ENCODE data around the gene NACA.
"Not testable (repeated sequence)": the region's sequence is repeated elsewhere in the genome, so short reads cannot be mapped to it uniquely, and the experiment has no call there.

NACA gene

GRCh38 chr12:56759263-56759908, 34.3 kb upstream of the NACA start:
- no peak overlapping the region for H3K4me3 ChIP-seq
- no peaks in the 10 kb centered on the region for H4K20me1 ChIP-seq
- H3K36me3 ChIP-seq = no peaks in the 10 kb centered on the region
- no peak overlapping the region for H3K27ac ChIP-seq
- no peaks in the 10 kb centered on the region for H3K27me3 ChIP-seq
- H3K4me1 ChIP-seq = no peaks in the 10 kb centered on the region
- no peak overlapping the region for H3K4me2 ChIP-seq
- no peaks in the 10 kb centered on the region for H3K9me3 ChIP-seq
- no peak overlapping the region for H3K9ac ChIP-seq
- TF ChIP-seq Cebpa-rat (IDR thresholded peaks at IDR 0.05) = no peak

- Histone ChIP-seq H3K27ac (no peak overlapping the region), H4K20me1 (no peaks in the 10 kb centered on the region), H3K9ac (no peak overlapping the region), H3K9me3 (no peaks in the 10 kb centered on the region), H3K4me1 (no peaks in the 10 kb centered on the region), H3K27me3 (no peaks in the 10 kb centered on the region), H3K36me3 (no peaks in the 10 kb centered on the region), H3K4me2 (no peak overlapping the region), H3K4me3 (no peak overlapping the region)
- no peak for TF ChIP-seq Cebpa-rat (IDR thresholded peaks at IDR 0.05)
Measured at GRCh38 chr12:56758728-56759262, 33.7 kb upstream of the NACA start.

GRCh38 chr12:56757971-56758370, 32.9 kb upstream of the NACA start:
- H3K9ac ChIP-seq, H3K27ac ChIP-seq, H3K36me3 ChIP-seq, H3K27me3 ChIP-seq, H3K9me3 ChIP-seq, H4K20me1 ChIP-seq, H3K4me1 ChIP-seq, H3K4me2 ChIP-seq, H3K4me3 ChIP-seq: not testable (repeated sequence)

GRCh38 chr12:56753566-56753965, 28.5 kb upstream of the NACA start:
- Histone ChIP-seq H3K27ac (no peak overlapping the region), H3K4me1 (peaks cover 25% of the 10 kb centered on the region), H3K9me3 (no peaks in the 10 kb centered on the region), H4K20me1 (no peaks in the 10 kb centered on the region), H3K4me2 (no peak overlapping the region), H3K36me3 (peaks cover 6% of the 10 kb centered on the region; the same call in 1 of the 2 replicates), H3K4me3 (no peak overlapping the region), H3K27me3 (no peaks in the 10 kb centered on the region), H3K9ac (no peak overlapping the region)
- TF ChIP-seq Cebpa-rat (IDR thresholded peaks at IDR 0.05) = no peak

- Histone ChIP-seq H3K4me2 (peak within 1 kb of the TSS; percentile 69), H3K27me3 (no peaks in the 10 kb centered on the region), H3K9ac (peak within 1 kb of the TSS; percentile 94), H3K36me3 (peaks cover 18% of the 10 kb centered on the region), H3K9me3 (no peaks in the 10 kb centered on the region), H3K4me3 (peak within 1 kb of the TSS; percentile 79), H3K4me1 (peaks cover 25% of the 10 kb centered on the region), H3K27ac (peak within 1 kb of the TSS; percentile 95), H4K20me1 (no peaks in the 10 kb centered on the region)
- TF ChIP-seq Cebpa-rat (IDR thresholded peaks at IDR 0.05) = no peak
Measured at GRCh38 chr12:56751712-56752598, 26.9 kb upstream of the NACA start, which contains the start of gene PRIM1. Gene PRIM1 (minus strand): TSS chr12:56752323. CDS start chr12:56752298, 25 bp downstream.

GRCh38 chr12:56750596-56750995, 25.5 kb upstream of the NACA start:
- not testable (repeated sequence) for H3K27me3 ChIP-seq, H3K9me3 ChIP-seq, H3K27ac ChIP-seq, H4K20me1 ChIP-seq
- Histone ChIP-seq H3K4me2 (peak overlapping the region; percentile 69), H3K36me3 (peaks cover 32% of the 10 kb centered on the region), H3K4me3 (peak overlapping the region; percentile 79; the same call in 1 of the 2 replicates), H3K4me1 (peaks cover 25% of the 10 kb centered on the region), H3K9ac (peak overlapping the region; percentile 94; the same call in 1 of the 2 replicates)

GRCh38 chr12:56749853-56750252, 24.8 kb upstream of the NACA start:
- no peak overlapping the region for H3K27ac ChIP-seq
- H3K4me2 ChIP-seq = peak overlapping the region; percentile 69

GRCh38 chr12:56749359-56749758, 24.3 kb upstream of the NACA start:
- Histone ChIP-seq H3K36me3 (peaks cover 44% of the 10 kb centered on the region), H3K4me2 (peak overlapping the region; percentile 69), H3K4me3 (no peak overlapping the region), H4K20me1 (no peaks in the 10 kb centered on the region), H3K4me1 (peaks cover 25% of the 10 kb centered on the region), H3K27ac (peak overlapping the region; percentile 19; the same call in 1 of the 2 replicates), H3K9me3 (no peaks in the 10 kb centered on the region), H3K27me3 (no peaks in the 10 kb centered on the region), H3K9ac (no peak overlapping the region)
- no peak for TF ChIP-seq Cebpa-rat (IDR thresholded peaks at IDR 0.05)

More at GRCh38 chr12:56749853-56750252, 24.8 kb upstream of the NACA start:
- H4K20me1 ChIP-seq = no peaks in the 10 kb centered on the region
- no peak overlapping the region for H3K4me3 ChIP-seq
- H3K9me3 ChIP-seq = no peaks in the 10 kb centered on the region
- no peak overlapping the region for H3K9ac ChIP-seq
- no peaks in the 10 kb centered on the region for H3K27me3 ChIP-seq
- H3K4me1 ChIP-seq = peaks cover 25% of the 10 kb centered on the region
- peaks cover 39% of the 10 kb centered on the region for H3K36me3 ChIP-seq
- no peak for TF ChIP-seq Cebpa-rat (IDR thresholded peaks at IDR 0.05)

GRCh38 chr12:56728139-56728861, 3.2 kb upstream of the NACA start:
- Histone ChIP-seq H3K27me3 (no peaks in the 10 kb centered on the region), H3K4me3 (no peak overlapping the region), H3K27ac (no peak overlapping the region), H3K4me1 (peaks cover 22% of the 10 kb centered on the region), H3K9me3 (no peaks in the 10 kb centered on the region), H3K9ac (no peak overlapping the region), H3K36me3 (peaks cover 69% of the 10 kb centered on the region), H4K20me1 (peaks cover 12% of the 10 kb centered on the region), H3K4me2 (no peak overlapping the region)
- no peak for TF ChIP-seq Cebpa-rat (IDR thresholded peaks at IDR 0.05)

- H3K4me3 ChIP-seq = peak overlapping the region; percentile 92
- peaks cover 65% of the 10 kb centered on the region for H3K36me3 ChIP-seq
Measured at GRCh38 chr12:56726196-56726675, 1.1 kb upstream of the NACA start.

More at GRCh38 chr12:56726196-56726675, 1.1 kb upstream of the NACA start:
- Histone ChIP-seq H3K4me1 (peaks cover 41% of the 10 kb centered on the region), H3K27ac (peak overlapping the region; percentile 97), H4K20me1 (peaks cover 33% of the 10 kb centered on the region), H3K9ac (peak overlapping the region; percentile 99), H3K4me2 (peak overlapping the region; percentile 84)
- H3K27me3 ChIP-seq, H3K9me3 ChIP-seq: not testable (repeated sequence)

Data from BLaER1 (cell line).